OCI-LY3 (cell line): ENCODE measurements around the gene CDHR5.
A peak's percentile ranks its signal among the peaks of the same experiment; 100 is the strongest.

Source experiments
- H2AFZ ChIP-seq: fragments of 200-600, 300-600 bp; shearing (Covaris generic); 2 replicates; pipeline ENCODE4 v1.6.0; 2014; ENCODE audit warnings: antibody characterized with exemption, low read depth, low read length
- H3K27ac ChIP-seq: fragments of 200-600, 300-600 bp; sonication (generic); 2 replicates; pipeline ENCODE4 v1.5.1; 2014; ENCODE audit warnings: mild to moderate bottlenecking, low read length, moderate library complexity, mixed read lengths
- H3K27me3 ChIP-seq: fragments of 200-600, 300-600 bp; sonication (generic); 2 replicates; pipeline ENCODE4 v1.6.1; 2014; ENCODE audit warnings: low read depth, low read length, mixed read lengths
- H3K36me3 ChIP-seq: fragments of 200-600, 300-600 bp; sonication (generic); replicated peaks from 2 replicates; pipeline ENCODE3; 2014; ENCODE audit warnings: low read depth, low read length, mixed read lengths
- H3K4me1 ChIP-seq: fragments of 300-600, 200-600 bp; sonication (generic); 2 replicates; pipeline ENCODE4 v1.6.1; 2014; ENCODE audit warnings: low read length, mixed read lengths
- H3K4me2 ChIP-seq: fragments of 200-600, 300-600 bp; sonication (generic); 2 replicates; pipeline ENCODE4 v1.6.1; 2014; ENCODE audit warnings: low read length, mixed read lengths
- H3K4me3 ChIP-seq: fragments of 300-600, 200-600 bp; sonication (generic); 2 replicates; pipeline ENCODE4 v1.5.1; 2014; ENCODE audit warnings: antibody characterized with exemption, mild to moderate bottlenecking, low read length, moderate library complexity
- H3K79me2 ChIP-seq: fragments of 300-600, 200-600 bp; shearing (Covaris generic); 2 replicates; pipeline ENCODE4 v1.6.1; 2014; ENCODE audit warnings: mild to moderate bottlenecking, low read length, mixed read lengths
- H3K9ac ChIP-seq: fragments of 300-600, 200-600 bp; shearing (Covaris generic); 2 replicates; pipeline ENCODE4 v1.6.0; 2014; ENCODE audit warnings: mild to moderate bottlenecking, low read length, moderate library complexity
- H3K9me3 ChIP-seq: fragments of 200-600, 300-600 bp; shearing (Covaris generic); 2 replicates; pipeline ENCODE4 v1.6.1; 2014; ENCODE audit warnings: low read length, mixed read lengths; ENCODE audit not compliant: insufficient read depth
- H4K20me1 ChIP-seq: fragments of 200-600, 300-600 bp; sonication (generic); 2 replicates; pipeline ENCODE4 v1.6.1; 2016; ENCODE audit warnings: low read length, mixed read lengths; ENCODE audit not compliant: insufficient read depth
- EZH2phosphoT487 ChIP-seq: fragments of 200-600 bp; shearing (Covaris generic); IDR thresholded peaks from 2 replicates; pipeline ENCODE4 v1.6.1; 2018; ENCODE audit warnings: antibody characterized with exemption, mixed run types, low read depth
- TF ChIP-seq, protein P1 (sequence below): fragments of 200-600, 300-600 bp; sonication (generic); IDR thresholded peaks from 2 replicates; pipeline ENCODE4 v1.5.1; 2014; ENCODE audit warnings: antibody characterized with exemption, low read length, low read depth

The CDHR5 gene

DNA sequence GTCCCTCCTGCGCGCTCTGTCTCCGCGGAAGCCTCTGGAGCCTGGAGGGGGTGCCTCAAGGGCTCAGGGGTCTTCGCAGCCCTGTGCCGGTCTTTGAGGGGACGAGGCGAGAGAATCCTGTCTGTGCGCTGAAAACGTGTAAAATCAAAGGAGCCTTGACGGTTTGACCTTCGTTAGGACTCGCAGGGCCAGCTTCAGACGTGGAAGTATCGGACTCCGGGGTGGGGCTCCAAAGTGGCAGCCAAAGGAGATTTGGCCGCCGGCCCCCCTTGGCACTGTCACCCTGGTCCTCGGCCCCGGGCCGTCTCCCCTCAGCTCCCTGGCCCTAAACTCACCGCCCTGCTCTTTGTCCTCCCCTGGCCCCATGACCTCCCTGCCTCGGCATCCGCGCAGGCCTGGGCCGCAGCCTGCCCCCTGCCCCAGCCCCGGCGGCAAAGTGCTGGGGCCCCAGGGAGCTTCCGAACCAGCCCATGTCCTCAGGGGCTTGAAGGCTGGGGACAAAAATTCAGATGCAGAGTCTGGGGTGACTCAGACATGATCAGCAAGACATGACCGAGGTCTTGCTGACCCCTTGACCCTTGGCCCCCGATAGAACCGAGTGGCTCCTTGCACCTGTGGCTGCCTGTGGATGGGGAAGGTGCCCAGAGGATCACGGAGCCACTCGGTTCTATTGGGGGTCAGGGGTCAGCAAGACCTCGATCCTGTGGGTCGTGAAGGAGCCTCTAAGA, 55.4 kb downstream of the CDHR5 start:
- no peak overlapping the region for H2AFZ ChIP-seq

DNA sequence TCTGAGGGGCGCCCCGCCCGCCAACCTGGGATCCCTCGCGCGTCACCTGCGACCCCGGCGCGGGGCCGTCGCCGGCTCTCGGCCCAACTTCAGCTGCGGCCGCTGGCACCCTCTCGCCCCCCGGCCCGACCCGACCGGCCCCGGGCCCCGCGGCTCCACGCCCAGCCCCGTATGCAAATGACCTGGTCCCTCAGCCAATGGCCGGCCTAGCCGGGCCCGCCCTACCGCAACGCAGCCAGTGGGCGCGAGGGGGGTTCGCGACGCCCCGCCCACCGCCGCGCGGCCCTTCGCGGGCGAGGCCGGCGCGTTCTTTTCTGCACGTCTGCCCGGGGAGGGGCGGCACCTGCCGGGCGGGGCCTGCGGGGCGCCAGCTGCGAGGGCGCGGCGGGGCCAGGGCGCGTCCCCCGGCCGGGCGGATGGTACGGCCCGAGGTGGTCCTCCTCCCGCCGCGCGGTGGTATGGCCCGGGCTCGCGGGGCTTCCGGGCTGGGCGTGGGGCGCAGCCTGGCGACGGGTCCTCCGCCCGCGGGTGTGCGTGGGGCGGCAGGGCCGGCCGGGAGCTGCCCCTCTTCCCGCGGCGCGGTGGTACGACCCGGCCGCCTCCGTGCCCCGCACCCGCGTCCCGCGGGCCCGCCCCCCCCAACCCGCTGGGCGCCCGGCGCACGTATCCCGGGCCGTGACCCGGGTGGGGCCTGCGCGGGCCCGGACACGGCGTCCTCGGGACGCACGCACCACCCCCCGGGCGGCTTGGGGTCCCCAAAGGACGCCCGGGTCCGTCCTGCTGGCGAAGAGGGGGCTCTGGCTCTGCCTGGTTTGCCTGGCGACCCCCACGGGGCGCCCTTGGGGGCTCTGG, 56.2 kb downstream of the CDHR5 start:
- H3K36me3 ChIP-seq, result peaks cover 23% of the 10 kb centered on the region
- peak overlapping the region; percentile 80 for H3K9ac ChIP-seq
- H3K4me3 ChIP-seq, result peak overlapping the region; percentile 86
- H3K4me1 ChIP-seq, result peaks cover 14% of the 10 kb centered on the region
- peak overlapping the region; percentile 94 for H3K4me2 ChIP-seq
- H3K79me2 ChIP-seq, result peaks cover 16% of the 10 kb centered on the region
- H3K27me3 ChIP-seq, result no peaks in the 10 kb centered on the region
- no peak for TF ChIP-seq EZH2phosphoT487
- TF ChIP-seq, protein P1, sequence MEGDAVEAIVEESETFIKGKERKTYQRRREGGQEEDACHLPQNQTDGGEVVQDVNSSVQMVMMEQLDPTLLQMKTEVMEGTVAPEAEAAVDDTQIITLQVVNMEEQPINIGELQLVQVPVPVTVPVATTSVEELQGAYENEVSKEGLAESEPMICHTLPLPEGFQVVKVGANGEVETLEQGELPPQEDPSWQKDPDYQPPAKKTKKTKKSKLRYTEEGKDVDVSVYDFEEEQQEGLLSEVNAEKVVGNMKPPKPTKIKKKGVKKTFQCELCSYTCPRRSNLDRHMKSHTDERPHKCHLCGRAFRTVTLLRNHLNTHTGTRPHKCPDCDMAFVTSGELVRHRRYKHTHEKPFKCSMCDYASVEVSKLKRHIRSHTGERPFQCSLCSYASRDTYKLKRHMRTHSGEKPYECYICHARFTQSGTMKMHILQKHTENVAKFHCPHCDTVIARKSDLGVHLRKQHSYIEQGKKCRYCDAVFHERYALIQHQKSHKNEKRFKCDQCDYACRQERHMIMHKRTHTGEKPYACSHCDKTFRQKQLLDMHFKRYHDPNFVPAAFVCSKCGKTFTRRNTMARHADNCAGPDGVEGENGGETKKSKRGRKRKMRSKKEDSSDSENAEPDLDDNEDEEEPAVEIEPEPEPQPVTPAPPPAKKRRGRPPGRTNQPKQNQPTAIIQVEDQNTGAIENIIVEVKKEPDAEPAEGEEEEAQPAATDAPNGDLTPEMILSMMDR, result no peak
- peak overlapping the region; percentile 11; the same call in 1 of the 2 replicates for H3K27ac ChIP-seq
- peaks cover 19% of the 10 kb centered on the region for H4K20me1 ChIP-seq
- H3K9me3 ChIP-seq, result no peaks in the 10 kb centered on the region
- H2AFZ ChIP-seq, result no peak overlapping the region

More for the DNA sequence above, 55.4 kb downstream of the CDHR5 start:
- Histone ChIP-seq H3K79me2 (peaks cover 16% of the 10 kb centered on the region), H3K4me3 (peak overlapping the region; percentile 86), H3K27ac (peak overlapping the region; percentile 11; the same call in 1 of the 2 replicates), H3K27me3 (no peaks in the 10 kb centered on the region), H3K4me2 (peak overlapping the region; percentile 84), H3K36me3 (peaks cover 23% of the 10 kb centered on the region), H3K9ac (peak overlapping the region; percentile 80), H3K4me1 (peaks cover 14% of the 10 kb centered on the region), H3K9me3 (no peaks in the 10 kb centered on the region), H4K20me1 (peaks cover 15% of the 10 kb centered on the region)
- TF ChIP-seq EZH2phosphoT487, result no peak
- TF ChIP-seq, protein P1, result no peak

DNA sequence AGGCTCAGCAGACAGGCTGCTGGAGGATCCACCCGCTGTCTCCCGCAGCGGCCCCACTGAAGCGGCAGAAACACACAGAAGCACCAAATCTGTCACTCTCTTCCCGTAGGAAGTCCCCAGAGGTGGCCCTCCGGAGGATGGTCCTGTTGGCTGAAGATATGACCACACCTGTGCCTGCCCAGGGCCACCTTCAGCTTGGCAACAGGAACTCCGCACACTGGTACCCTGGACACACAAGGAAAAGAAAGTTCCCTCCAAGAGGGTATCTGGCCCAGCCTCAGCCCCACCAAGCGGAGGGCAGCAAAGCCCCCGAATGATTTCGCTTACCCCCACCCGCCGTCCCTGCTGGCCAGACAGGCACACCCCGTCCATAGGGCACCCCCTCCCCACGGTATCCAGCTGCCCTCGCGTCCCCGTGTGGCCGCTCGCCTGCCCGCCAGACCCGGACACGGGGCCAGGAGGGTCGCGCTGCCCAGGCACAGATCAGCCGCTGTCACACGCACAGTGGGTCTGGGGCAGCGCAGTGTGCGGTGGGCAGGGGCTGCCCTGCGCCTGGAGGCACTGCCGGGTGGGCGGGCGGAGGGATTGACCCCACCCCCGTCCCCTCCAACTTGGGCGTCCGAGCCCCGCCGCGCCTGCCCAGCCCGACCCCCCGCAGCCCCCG, 57.0 kb downstream of the CDHR5 start:
- Histone ChIP-seq H2AFZ (no peak overlapping the region), H3K36me3 (peaks cover 23% of the 10 kb centered on the region), H3K4me3 (peak overlapping the region; percentile 86), H4K20me1 (peaks cover 21% of the 10 kb centered on the region), H3K4me2 (peak overlapping the region; percentile 94), H3K79me2 (peaks cover 16% of the 10 kb centered on the region), H3K27ac (no peak overlapping the region), H3K27me3 (no peaks in the 10 kb centered on the region), H3K4me1 (peaks cover 14% of the 10 kb centered on the region), H3K9me3 (no peaks in the 10 kb centered on the region), H3K9ac (peak overlapping the region; percentile 71)
- TF ChIP-seq EZH2phosphoT487, result no peak
- TF ChIP-seq, protein P1, result no peak
